Activated T-helper 1 cell treated with Interleukin-2 at 50 U/mL for 16 hours (primary cell): Measurements from ENCODE around the gene CFAP251.
"Not testable (repeated sequence)": the region's sequence is repeated elsewhere in the genome, so short reads cannot be mapped to it uniquely, and the experiment has no call there.

Experiments
- DNase-seq: peaks from one replicate; pipeline ENCODE4 v3.0.0-alpha.2; 2020; ENCODE audit warnings: low read depth

The CFAP251 gene

GRCh38 chr12:121975021-121975420 lies 56.6 kb downstream of the CFAP251 start:
- DNase-seq, result no peak

- no peak for DNase-seq
These were observed 58.6 kb downstream of the CFAP251 start for GRCh38 chr12:121976950-121977349.

GRCh38 chr12:121980191-121980891 lies 61.9 kb downstream of the CFAP251 start:
- DNase-seq, result no peak

- DNase-seq, result no peak
These were observed 62.5 kb downstream of the CFAP251 start for GRCh38 chr12:121980892-121981272.

DNA sequence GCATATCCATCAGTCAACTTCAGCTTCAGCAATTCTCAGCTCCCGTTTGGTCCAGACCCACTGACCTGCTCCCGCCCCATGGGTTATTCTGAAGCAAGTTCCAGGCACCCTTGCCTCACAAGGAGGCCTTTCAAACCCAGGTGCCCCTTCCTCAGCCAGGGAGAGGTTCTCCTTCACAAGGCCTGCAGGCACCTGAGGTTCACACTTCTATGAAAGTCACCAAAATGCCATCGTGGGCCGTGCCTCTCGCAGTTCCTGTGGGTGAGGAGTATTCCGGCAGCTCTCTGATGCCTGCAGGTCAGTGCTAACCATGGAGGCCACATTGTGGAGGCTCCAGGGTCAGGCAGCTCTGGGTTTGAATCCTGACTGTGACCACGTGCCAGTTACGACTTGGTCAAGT lies 63.1 kb downstream of the CFAP251 start:
- DNase-seq, result no peak

GRCh38 chr12:121982950-121983349 lies 64.6 kb downstream of the CFAP251 start:
- no peak for DNase-seq

DNA sequence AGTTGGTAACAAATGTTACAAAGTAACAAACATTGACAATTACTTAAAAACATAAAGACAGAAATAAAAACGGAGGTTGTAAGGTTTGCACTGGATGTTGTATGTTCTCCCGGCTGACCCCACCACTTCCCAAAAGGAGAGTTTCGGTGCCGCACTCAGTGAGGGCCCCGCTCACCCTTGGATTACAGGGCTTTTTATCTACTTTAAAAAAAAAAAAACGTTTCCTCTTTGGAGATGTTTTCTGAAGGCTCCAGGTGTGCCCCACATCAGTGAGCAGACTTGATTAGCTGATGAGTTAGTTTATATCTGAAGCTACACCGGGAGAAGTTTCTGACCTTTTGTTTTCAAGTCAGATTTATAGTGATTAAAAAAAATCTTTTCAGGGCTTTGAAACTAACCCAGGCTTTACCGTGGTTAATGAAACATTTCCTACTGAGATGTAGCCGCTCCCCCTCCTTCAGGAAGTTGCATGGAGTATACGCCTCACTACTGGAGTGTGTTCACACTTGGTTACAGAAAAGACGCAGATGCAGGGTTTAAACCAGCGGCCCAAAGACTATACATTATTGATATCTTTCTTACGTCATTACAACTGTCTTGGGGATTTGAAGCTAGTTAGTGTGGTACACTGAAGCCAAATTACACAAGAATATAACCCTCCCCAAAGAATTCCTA lies 65.3 kb downstream of the CFAP251 start:
- DNase-seq, result no peak

GRCh38 chr12:121986489-121987245 lies 68.3 kb downstream of the CFAP251 start:
- no peak for DNase-seq

GRCh38 chr12:121988519-121988918 lies 70.1 kb downstream of the CFAP251 start:
- DNase-seq, result not testable (repeated sequence)

- no peak for DNase-seq
These were observed 71.1 kb downstream of the CFAP251 start for GRCh38 chr12:121989276-121990113.

DNA sequence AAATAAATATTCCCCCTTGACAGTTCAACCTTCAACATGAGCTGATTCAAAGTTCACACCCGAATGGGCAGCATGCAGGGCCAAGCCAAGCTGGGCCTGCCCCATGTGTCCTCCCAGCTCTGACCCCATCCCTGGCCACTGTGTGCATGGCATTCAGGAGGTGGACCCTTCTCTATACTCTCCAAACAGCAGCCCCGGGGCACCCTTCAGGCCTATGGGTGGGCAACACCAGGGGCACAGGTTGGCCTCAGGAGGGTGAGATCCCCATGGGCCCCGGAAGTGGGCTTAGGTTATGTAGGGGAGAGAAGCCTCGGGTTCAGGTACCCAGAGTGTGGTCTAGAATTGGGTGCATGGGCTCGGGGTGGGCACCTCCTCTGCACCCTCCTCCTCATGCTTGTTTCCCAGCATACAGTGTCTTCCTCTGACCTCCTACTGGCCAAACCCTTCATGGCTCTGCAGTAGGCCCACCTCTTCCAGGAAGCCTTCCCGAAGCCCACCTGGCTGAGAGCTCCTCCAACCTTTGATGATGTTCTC lies 71.8 kb downstream of the CFAP251 start:
- no peak for DNase-seq

GRCh38 chr12:121990692-121991603 lies 72.6 kb downstream of the CFAP251 start:
- DNase-seq, result no peak

DNA sequence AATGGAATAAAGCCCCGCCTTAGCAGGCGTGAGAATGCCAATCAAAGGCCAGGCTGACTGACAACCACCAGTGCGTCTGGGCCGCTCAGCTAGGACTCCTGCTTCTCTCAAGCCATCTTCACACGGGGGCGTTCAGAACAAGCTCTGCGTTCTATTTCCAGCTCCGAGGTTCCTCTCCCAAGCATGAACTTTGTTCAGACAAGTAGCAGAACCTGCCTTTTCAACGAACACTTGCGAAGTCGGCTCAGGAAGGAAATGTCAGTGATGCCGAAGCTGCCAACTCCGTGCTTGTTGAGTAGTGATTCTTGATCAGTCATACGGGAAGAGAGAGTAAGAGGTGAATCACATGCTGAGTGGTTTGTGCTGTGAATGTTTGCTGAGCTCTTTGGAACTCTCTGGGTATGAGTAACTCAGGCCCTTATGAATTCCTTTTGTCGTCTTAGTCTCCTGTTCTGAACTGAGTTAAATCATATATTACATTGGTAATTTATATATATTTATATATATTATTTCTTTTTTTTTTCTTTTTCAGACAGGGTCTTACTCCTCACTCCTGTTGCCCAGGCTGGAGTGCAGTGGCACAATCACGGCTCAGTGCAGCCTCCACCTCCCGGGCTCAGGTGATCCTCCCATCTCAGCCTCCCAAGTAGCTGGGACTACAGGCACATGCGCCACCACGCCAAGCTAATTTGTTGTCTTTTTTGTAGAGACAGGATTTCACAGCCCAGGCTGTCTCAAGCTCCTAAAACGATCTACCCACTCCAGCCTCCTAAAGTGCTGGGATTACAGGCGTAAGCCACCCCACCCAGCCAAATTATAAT lies 73.9 kb downstream of the CFAP251 start:
- peak; percentile 4 for DNase-seq

DNA sequence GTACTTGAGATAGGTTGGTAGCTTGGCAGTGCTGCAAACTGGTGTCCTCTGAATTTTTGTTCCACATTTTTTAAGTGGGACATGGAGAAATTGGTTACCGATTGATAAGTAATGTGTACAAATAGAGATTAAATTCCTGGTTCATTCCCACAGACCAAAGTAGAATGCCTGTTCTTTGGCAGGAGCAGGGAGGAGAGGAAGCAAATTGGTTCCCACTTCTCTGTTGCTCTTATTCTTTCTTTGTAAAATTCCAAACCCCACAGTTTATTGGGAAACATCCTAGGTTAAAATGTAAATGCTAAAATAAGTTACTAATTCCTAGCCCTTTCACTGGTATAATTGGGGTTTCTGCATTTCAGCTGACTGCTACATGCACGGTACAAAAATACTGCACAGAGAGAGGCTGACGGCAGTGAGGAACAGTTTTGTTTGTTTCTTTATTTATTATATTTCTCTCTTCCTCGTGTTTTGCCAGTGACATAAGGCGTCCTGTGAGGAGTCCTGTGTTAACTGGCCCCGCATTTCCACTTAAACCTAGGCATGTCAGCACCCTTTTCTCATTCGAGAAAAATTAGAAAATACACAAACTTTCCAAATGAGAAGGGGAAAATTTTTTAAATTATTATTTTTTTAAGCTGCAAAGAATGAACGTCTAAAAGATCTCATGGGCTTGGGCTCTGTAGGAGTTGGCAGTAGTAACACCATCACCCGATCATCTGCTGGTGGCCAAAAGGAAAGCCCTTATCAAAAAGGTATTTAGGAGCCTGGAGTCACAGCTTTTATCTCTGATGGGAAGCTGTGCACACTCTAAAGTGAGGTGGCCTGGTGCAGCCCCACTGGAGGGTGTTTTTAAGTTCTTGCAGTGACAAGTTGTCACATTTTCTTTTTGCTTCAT lies 77.9 kb downstream of the CFAP251 start:
- no peak for DNase-seq

DNA sequence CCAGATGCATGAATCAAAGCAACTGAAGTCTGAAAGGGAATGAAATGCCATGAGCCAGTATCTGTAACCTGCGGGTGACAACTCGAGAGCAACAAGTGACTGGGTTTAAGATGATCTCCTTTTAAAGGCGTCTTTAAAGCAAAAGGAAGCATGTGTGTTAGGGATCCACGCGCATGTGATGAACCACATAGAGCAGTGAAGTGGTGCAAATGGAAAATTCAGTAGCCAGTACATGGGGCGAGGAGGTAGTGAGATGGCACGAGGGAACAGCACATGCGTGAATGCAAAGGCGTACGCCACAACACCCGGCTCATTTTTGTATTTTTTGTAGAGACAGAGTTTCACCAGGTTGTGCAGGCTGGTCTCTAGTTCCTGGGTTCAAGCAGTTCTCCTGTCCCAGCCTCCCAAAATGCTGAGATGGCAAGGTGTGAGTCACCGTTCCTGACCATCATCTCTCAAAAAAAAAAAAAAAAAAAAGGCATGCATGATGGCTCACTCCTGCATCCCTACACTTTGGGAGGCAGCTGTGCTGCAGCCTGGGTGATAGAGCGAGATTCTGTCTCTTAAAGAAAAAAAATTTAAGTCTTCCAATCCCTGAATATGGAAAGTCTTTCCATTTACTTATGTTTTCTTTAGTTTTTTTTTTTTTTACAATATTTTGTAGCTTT lies 78.7 kb downstream of the CFAP251 start:
- DNase-seq, result no peak

DNA sequence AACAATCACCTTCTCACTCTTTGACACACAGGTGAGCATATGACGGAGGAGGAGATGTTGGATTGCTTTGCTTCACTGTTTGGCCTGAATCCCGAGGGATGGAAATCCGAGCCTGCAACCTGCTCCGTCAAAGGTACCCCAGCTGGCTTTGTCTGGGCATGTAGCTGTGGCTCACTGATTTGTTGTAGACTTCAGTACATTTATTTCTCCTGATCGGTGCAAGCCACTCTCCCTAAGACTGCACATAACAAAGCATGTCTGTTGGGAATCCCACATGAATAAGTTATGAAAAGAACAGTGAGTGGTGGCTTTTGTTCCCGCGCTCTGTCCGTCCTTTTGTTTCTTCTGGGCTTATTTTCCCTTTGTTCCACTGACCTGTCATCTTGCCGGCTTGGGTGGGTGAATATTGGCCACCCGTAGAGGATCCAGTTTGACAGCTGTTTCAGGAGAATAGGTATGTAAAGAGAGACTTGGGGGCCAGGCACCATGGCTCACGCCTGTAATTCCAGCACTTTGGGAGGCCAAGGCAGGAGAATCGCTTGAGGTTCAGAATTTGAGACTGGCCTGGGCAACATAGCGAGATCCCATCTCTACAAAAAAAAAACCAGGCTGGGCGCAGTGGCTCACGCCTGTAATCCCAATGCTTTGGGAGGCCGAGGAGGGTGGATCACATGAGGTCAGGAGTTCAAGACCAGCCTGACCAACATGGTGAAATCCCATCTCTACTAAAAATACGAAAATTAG lies 83.2 kb downstream of the CFAP251 start:
- no peak for DNase-seq
